GM19035 (cell line): ENCODE results near the gene MED23.
"Not testable (repeated sequence)": the region's sequence is repeated elsewhere in the genome, so short reads cannot be mapped to it uniquely, and the experiment has no call there.

Experiments
- ATAC-seq: cut with Tn5 transposase; IDR thresholded peaks from one replicate; pipeline ENCODE4 v1.9.1; 2021; ENCODE audit not compliant: unreplicated experiment

The MED23 gene

GRCh38 chr6:131581523-131581922 is 46.5 kb downstream of the MED23 start:
- ATAC-seq, result no peak

- ATAC-seq, result no peak
Measured at GRCh38 chr6:131575834-131576478, 52.1 kb downstream of the MED23 start.

- no peak for ATAC-seq
Measured at GRCh38 chr6:131574686-131575085, 53.4 kb downstream of the MED23 start.

- no peak for ATAC-seq
Measured at GRCh38 chr6:131574133-131574532, 53.9 kb downstream of the MED23 start.

GRCh38 chr6:131572686-131573415 is 55.2 kb downstream of the MED23 start, which contains the start of gene ARG1:
ARG1 (plus strand) TSS chr6:131573226; CDS start chr6:131573283, 57 bp downstream.
- ATAC-seq, result no peak

- ATAC-seq, result no peak
Measured at GRCh38 chr6:131568726-131569125, 59.3 kb downstream of the MED23 start.

- ATAC-seq, result no peak
Measured at GRCh38 chr6:131565056-131565455, 63.0 kb downstream of the MED23 start.

GRCh38 chr6:131561925-131562707 is 65.9 kb downstream of the MED23 start:
- ATAC-seq, result no peak

GRCh38 chr6:131558922-131559321 is 69.1 kb downstream of the MED23 start:
- no peak for ATAC-seq

GRCh38 chr6:131555992-131556391 is 72.0 kb downstream of the MED23 start:
- ATAC-seq, result no peak

- ATAC-seq, result no peak
Measured at GRCh38 chr6:131552572-131552971, 75.5 kb downstream of the MED23 start.

- no peak for ATAC-seq
Measured at GRCh38 chr6:131551902-131552301, 76.1 kb downstream of the MED23 start.

GRCh38 chr6:131549811-131550210 is 78.2 kb downstream of the MED23 start:
- no peak for ATAC-seq

- no peak for ATAC-seq
Measured at GRCh38 chr6:131548441-131548840, 79.6 kb downstream of the MED23 start.

GRCh38 chr6:131547488-131547887 is 80.6 kb downstream of the MED23 start:
- no peak for ATAC-seq

- no peak for ATAC-seq
Measured at GRCh38 chr6:131545317-131545716, 82.7 kb downstream of the MED23 start.

- not testable (repeated sequence) for ATAC-seq
Measured at GRCh38 chr6:131538615-131539014, 89.4 kb downstream of the MED23 start.

GRCh38 chr6:131532580-131533039 is 95.4 kb downstream of the MED23 start:
- peak; percentile 78 for ATAC-seq

- not testable (repeated sequence) for ATAC-seq
Measured at GRCh38 chr6:131531681-131532080, 96.4 kb downstream of the MED23 start.

- not testable (repeated sequence) for ATAC-seq
Measured at GRCh38 chr6:131530936-131531335, 97.1 kb downstream of the MED23 start.

GRCh38 chr6:131524695-131525336 is 103.2 kb downstream of the MED23 start:
- no peak for ATAC-seq
